ENCODE data around the gene CLEC2L. TPM values are rescaled to one million over a fixed set of nuclear protein-coding genes. Genes with fewer than 3 reads are reported as not detected.
A peak's percentile ranks its signal among the peaks of the same experiment; 100 is the strongest.

CLEC2L gene
- total and polyA plus RNA-seq, 2 experiments from 2014 or later = not detected

GRCh38 chr7:139570626-139571025 is 47.1 kb downstream of the CLEC2L start:
- no peak overlapping the region for H3K27ac Mint-ChIP-seq
- H3K4me1 ChIP-seq (ENCODE audit: insufficient read depth) = peaks cover 11% of the 10 kb centered on the region
- no peak overlapping the region for H3K27ac ChIP-seq (ENCODE audit: low read depth)
- no peaks in the 10 kb centered on the region for H3K9me2 ChIP-seq (ENCODE audit: insufficient read depth)
- H3K4me1 Mint-ChIP-seq = peaks cover 16% of the 10 kb centered on the region
- no peaks in the 10 kb centered on the region for H3K36me3 Mint-ChIP-seq (ENCODE audit: low read depth)
- TF ChIP-seq, protein P1, sequence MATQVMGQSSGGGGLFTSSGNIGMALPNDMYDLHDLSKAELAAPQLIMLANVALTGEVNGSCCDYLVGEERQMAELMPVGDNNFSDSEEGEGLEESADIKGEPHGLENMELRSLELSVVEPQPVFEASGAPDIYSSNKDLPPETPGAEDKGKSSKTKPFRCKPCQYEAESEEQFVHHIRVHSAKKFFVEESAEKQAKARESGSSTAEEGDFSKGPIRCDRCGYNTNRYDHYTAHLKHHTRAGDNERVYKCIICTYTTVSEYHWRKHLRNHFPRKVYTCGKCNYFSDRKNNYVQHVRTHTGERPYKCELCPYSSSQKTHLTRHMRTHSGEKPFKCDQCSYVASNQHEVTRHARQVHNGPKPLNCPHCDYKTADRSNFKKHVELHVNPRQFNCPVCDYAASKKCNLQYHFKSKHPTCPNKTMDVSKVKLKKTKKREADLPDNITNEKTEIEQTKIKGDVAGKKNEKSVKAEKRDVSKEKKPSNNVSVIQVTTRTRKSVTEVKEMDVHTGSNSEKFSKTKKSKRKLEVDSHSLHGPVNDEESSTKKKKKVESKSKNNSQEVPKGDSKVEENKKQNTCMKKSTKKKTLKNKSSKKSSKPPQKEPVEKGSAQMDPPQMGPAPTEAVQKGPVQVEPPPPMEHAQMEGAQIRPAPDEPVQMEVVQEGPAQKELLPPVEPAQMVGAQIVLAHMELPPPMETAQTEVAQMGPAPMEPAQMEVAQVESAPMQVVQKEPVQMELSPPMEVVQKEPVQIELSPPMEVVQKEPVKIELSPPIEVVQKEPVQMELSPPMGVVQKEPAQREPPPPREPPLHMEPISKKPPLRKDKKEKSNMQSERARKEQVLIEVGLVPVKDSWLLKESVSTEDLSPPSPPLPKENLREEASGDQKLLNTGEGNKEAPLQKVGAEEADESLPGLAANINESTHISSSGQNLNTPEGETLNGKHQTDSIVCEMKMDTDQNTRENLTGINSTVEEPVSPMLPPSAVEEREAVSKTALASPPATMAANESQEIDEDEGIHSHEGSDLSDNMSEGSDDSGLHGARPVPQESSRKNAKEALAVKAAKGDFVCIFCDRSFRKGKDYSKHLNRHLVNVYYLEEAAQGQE (IDR thresholded peaks at IDR 0.05; ENCODE audit: unreplicated experiment) = no peak
- TF ChIP-seq EZH2 (IDR thresholded peaks at IDR 0.05; ENCODE audit: low read depth, unreplicated experiment) (no peak), POLR2AphosphoS5 (IDR thresholded peaks at IDR 0.05; ENCODE audit: low read depth) (no peak), EZH2phosphoT487 (IDR thresholded peaks at IDR 0.05; ENCODE audit: unreplicated experiment) (no peak), ZNF331 (CRISPR knock-in tag; IDR thresholded peaks at IDR 0.05; ENCODE audit: low read depth) (no peak), CREB1 (CRISPR knock-in tag; IDR thresholded peaks at IDR 0.05; ENCODE audit: low read depth) (no peak)
- TF ChIP-seq, protein P2, sequence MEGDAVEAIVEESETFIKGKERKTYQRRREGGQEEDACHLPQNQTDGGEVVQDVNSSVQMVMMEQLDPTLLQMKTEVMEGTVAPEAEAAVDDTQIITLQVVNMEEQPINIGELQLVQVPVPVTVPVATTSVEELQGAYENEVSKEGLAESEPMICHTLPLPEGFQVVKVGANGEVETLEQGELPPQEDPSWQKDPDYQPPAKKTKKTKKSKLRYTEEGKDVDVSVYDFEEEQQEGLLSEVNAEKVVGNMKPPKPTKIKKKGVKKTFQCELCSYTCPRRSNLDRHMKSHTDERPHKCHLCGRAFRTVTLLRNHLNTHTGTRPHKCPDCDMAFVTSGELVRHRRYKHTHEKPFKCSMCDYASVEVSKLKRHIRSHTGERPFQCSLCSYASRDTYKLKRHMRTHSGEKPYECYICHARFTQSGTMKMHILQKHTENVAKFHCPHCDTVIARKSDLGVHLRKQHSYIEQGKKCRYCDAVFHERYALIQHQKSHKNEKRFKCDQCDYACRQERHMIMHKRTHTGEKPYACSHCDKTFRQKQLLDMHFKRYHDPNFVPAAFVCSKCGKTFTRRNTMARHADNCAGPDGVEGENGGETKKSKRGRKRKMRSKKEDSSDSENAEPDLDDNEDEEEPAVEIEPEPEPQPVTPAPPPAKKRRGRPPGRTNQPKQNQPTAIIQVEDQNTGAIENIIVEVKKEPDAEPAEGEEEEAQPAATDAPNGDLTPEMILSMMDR (conservative IDR thresholded peaks at IDR 0.05; ENCODE audit: low read depth in 2 of 2) = no peak
- no peak for DNase-seq (ENCODE audit: low spot score)
- no peak overlapping the region for H3K4me3 Mint-ChIP-seq
- no peaks in the 10 kb centered on the region; the same call in 2 of the 3 replicates for H3K9me3 Mint-ChIP-seq
- H3K36me3 ChIP-seq (ENCODE audit: insufficient read depth) = no peaks in the 10 kb centered on the region
- no peak overlapping the region for H3K4me2 ChIP-seq
- no peak for ATAC-seq
- no peaks in the 10 kb centered on the region for H3F3A ChIP-seq (replicated peaks; ENCODE audit: low read depth)
- H3K27me3 Mint-ChIP-seq (ENCODE audit: insufficient read depth, low read depth, poor library complexity) = peaks cover 2% of the 10 kb centered on the region
- no peaks in the 10 kb centered on the region for H3K27me3 ChIP-seq (ENCODE audit: insufficient read depth)
- no peak overlapping the region for H3K4me3 ChIP-seq
- no peaks in the 10 kb centered on the region for H3K79me2 ChIP-seq (replicated peaks; ENCODE audit: insufficient read depth)
- H4K20me1 ChIP-seq (replicated peaks; ENCODE audit: insufficient read depth) = no peaks in the 10 kb centered on the region
- H2AFZ ChIP-seq = no peak overlapping the region

DNA sequence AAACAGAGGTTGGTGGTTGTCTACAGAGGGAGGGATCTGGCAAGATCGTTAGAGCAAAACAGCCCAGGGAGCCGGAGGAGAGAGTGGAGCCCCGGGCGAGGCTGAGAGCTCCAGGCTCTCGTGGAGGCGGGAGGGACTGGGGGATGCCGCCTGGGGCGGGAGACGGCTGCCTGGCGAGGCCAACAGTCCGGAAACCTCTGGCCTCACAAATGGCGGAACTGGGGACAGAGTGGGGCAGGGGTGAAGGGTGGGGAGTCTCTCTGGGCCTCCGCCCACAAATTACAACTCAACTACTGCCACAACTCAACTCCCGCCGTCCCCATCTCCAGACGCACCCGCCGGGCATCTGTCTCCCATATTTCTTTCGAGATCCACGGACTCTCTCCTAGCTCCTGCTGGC is 47.7 kb downstream of the CLEC2L start:
- Histone ChIP-seq H2AFZ (no peak overlapping the region), H3F3A (replicated peaks; ENCODE audit: low read depth) (no peaks in the 10 kb centered on the region), H3K27me3 (ENCODE audit: insufficient read depth) (no peaks in the 10 kb centered on the region), H3K9me2 (ENCODE audit: insufficient read depth) (no peaks in the 10 kb centered on the region), H3K4me2 (no peak overlapping the region), H3K27ac (ENCODE audit: low read depth) (no peak overlapping the region), H4K20me1 (replicated peaks; ENCODE audit: insufficient read depth) (no peaks in the 10 kb centered on the region), H3K4me3 (no peak overlapping the region), H3K79me2 (replicated peaks; ENCODE audit: insufficient read depth) (no peaks in the 10 kb centered on the region), H3K36me3 (ENCODE audit: insufficient read depth) (no peaks in the 10 kb centered on the region), H3K4me1 (ENCODE audit: insufficient read depth) (peaks cover 11% of the 10 kb centered on the region)
- no peak overlapping the region for H3K27ac Mint-ChIP-seq
- H3K27me3 Mint-ChIP-seq (ENCODE audit: insufficient read depth, low read depth, poor library complexity) = peaks cover 2% of the 10 kb centered on the region
- DNase-seq (ENCODE audit: low spot score) (no peak), ATAC-seq (peak; percentile 14)
- H3K9me3 Mint-ChIP-seq = no peaks in the 10 kb centered on the region; the same call in 2 of the 3 replicates
- peaks cover 14% of the 10 kb centered on the region for H3K4me1 Mint-ChIP-seq
- H3K36me3 Mint-ChIP-seq (ENCODE audit: low read depth) = no peaks in the 10 kb centered on the region
- H3K4me3 Mint-ChIP-seq = no peak overlapping the region
- TF ChIP-seq NANOG (IDR thresholded peaks at IDR 0.05; ENCODE audit: borderline replicate concordance) (no peak), CREB1 (CRISPR knock-in tag; IDR thresholded peaks at IDR 0.05; ENCODE audit: low read depth) (no peak)
- TF ChIP-seq, protein P1 (IDR thresholded peaks at IDR 0.05; ENCODE audit: unreplicated experiment) = no peak

Measured in GM23338 (cell line).